T-helper 17 cell (primary cell): ENCODE measurements around the gene AKT2. TPM values are rescaled to one million over a fixed set of nuclear protein-coding genes. Genes with fewer than 3 reads are reported as not detected.

Experiments used
- ATAC-seq: fragments of 150-1000 bp; cut with Tn5 transposase; 2 replicates; pipeline ENCODE4 v1.10.0; 2021; ENCODE audit warnings: mild to moderate bottlenecking, moderate library complexity
- DNase-seq, 3 donors: peaks; one replicate each; pipeline versions ENCODE4 v3.0.0 to v3.0.0-alpha.2; 2020 to 2021
- H3K9me3 ChIP-seq: one replicate; pipeline ENCODE4 v1.7.0; 2013; ENCODE audit warnings: low read length, mild to moderate bottlenecking; ENCODE audit not compliant: control insufficient read depth, poor library complexity, severe bottlenecking
- H3K27ac Mint-ChIP-seq: one replicate; pipeline ENCODE4 v1.8.0; 2022; ENCODE audit warnings: mild to moderate bottlenecking, moderate library complexity, mixed read lengths
- H3K27me3 Mint-ChIP-seq: one replicate; pipeline ENCODE4 v1.8.0; 2022; ENCODE audit warnings: mixed read lengths
- H3K36me3 Mint-ChIP-seq: one replicate; pipeline ENCODE4 v1.8.0; 2022; ENCODE audit warnings: low read depth, mixed read lengths
- H3K4me1 Mint-ChIP-seq: one replicate; pipeline ENCODE4 v1.8.0; 2022; ENCODE audit warnings: mild to moderate bottlenecking, mixed read lengths
- H3K4me3 Mint-ChIP-seq: one replicate; pipeline ENCODE4 v1.8.0; 2022; ENCODE audit warnings: mild to moderate bottlenecking, moderate library complexity, mixed read lengths
- total RNA-seq, 4 donors: library from RNA in 2 of 4; stranded (reverse) in 2 of 4; gene quantifications; one replicate each; pipeline ENCODE4 v1.2.3 and lab custom pipeline; 2022 to 2026

Gene AKT2
- total RNA-seq, 2 donors from 2014 or later, result 168 to 187 TPM

GRCh38 chr19:40264314-40265054 is 20.7 kb downstream of the AKT2 start:
- H3K27me3 Mint-ChIP-seq, result no peaks in the 10 kb centered on the region
- H3K36me3 Mint-ChIP-seq, result peaks cover 3% of the 10 kb centered on the region
- H3K9me3 ChIP-seq, result no peaks in the 10 kb centered on the region
- no peak overlapping the region for H3K27ac Mint-ChIP-seq
- DNase-seq, result no peak
- no peak for ATAC-seq
- H3K4me3 Mint-ChIP-seq, result no peak overlapping the region
- peaks cover 33% of the 10 kb centered on the region for H3K4me1 Mint-ChIP-seq

GRCh38 chr19:40263440-40264313 is 21.5 kb downstream of the AKT2 start:
- H3K36me3 Mint-ChIP-seq, result peaks cover 3% of the 10 kb centered on the region

GRCh38 chr19:40262422-40262821 is 22.7 kb downstream of the AKT2 start:
- H3K4me3 Mint-ChIP-seq, result no peak overlapping the region
- H3K4me1 Mint-ChIP-seq, result peaks cover 32% of the 10 kb centered on the region
- ATAC-seq (peak; percentile 19), DNase-seq (no peak)
- peaks cover 3% of the 10 kb centered on the region for H3K36me3 Mint-ChIP-seq
- H3K27me3 Mint-ChIP-seq, result no peaks in the 10 kb centered on the region
- no peaks in the 10 kb centered on the region for H3K9me3 ChIP-seq
- no peak overlapping the region for H3K27ac Mint-ChIP-seq

More at GRCh38 chr19:40263440-40264313, 21.5 kb downstream of the AKT2 start:
- Mint-ChIP-seq H3K27me3 (no peaks in the 10 kb centered on the region), H3K4me3 (no peak overlapping the region), H3K27ac (no peak overlapping the region), H3K4me1 (peaks cover 35% of the 10 kb centered on the region)
- ATAC-seq (no peak), DNase-seq (no peak)
- no peaks in the 10 kb centered on the region for H3K9me3 ChIP-seq

GRCh38 chr19:40261631-40262030 is 23.5 kb downstream of the AKT2 start:
- Mint-ChIP-seq H3K4me1 (peaks cover 28% of the 10 kb centered on the region), H3K4me3 (no peak overlapping the region), H3K36me3 (peaks cover 3% of the 10 kb centered on the region), H3K27me3 (no peaks in the 10 kb centered on the region), H3K27ac (no peak overlapping the region)
- ATAC-seq (no peak), DNase-seq (no peak)
- H3K9me3 ChIP-seq, result no peaks in the 10 kb centered on the region

GRCh38 chr19:40257096-40257517 is 28.0 kb downstream of the AKT2 start:
- peaks cover 11% of the 10 kb centered on the region for H3K36me3 Mint-ChIP-seq
- no peak overlapping the region for H3K4me3 Mint-ChIP-seq
- peak overlapping the region; percentile 56 for H3K27ac Mint-ChIP-seq
- DNase-seq, result no peak
- no peak for ATAC-seq
- H3K27me3 Mint-ChIP-seq, result no peaks in the 10 kb centered on the region
- H3K9me3 ChIP-seq, result no peaks in the 10 kb centered on the region
- peaks cover 35% of the 10 kb centered on the region for H3K4me1 Mint-ChIP-seq

GRCh38 chr19:40256512-40256911 is 28.6 kb downstream of the AKT2 start:
- DNase-seq, result no peak
- no peak overlapping the region for H3K27ac Mint-ChIP-seq
- H3K4me1 Mint-ChIP-seq, result peaks cover 32% of the 10 kb centered on the region
- H3K4me3 Mint-ChIP-seq, result no peak overlapping the region
- H3K9me3 ChIP-seq, result no peaks in the 10 kb centered on the region
- H3K36me3 Mint-ChIP-seq, result peaks cover 11% of the 10 kb centered on the region
- no peaks in the 10 kb centered on the region for H3K27me3 Mint-ChIP-seq
- ATAC-seq, result no peak

GRCh38 chr19:40255619-40256166 is 29.5 kb downstream of the AKT2 start:
- H3K9me3 ChIP-seq, result no peaks in the 10 kb centered on the region
- ATAC-seq, result no peak
- no peak for DNase-seq
- Mint-ChIP-seq H3K27ac (no peak overlapping the region), H3K4me1 (peaks cover 31% of the 10 kb centered on the region), H3K36me3 (peaks cover 11% of the 10 kb centered on the region), H3K4me3 (no peak overlapping the region), H3K27me3 (no peaks in the 10 kb centered on the region)

GRCh38 chr19:40254714-40255418 is 30.3 kb downstream of the AKT2 start:
- DNase-seq (no peak), ATAC-seq (no peak)
- no peak overlapping the region for H3K27ac Mint-ChIP-seq
- no peak overlapping the region for H3K4me3 Mint-ChIP-seq
- H3K36me3 Mint-ChIP-seq, result peaks cover 11% of the 10 kb centered on the region
- no peaks in the 10 kb centered on the region for H3K27me3 Mint-ChIP-seq
- H3K9me3 ChIP-seq, result no peaks in the 10 kb centered on the region
- peaks cover 30% of the 10 kb centered on the region for H3K4me1 Mint-ChIP-seq

GRCh38 chr19:40253611-40254092 is 31.5 kb downstream of the AKT2 start:
- Mint-ChIP-seq H3K4me3 (no peak overlapping the region), H3K27me3 (no peaks in the 10 kb centered on the region), H3K27ac (no peak overlapping the region), H3K36me3 (peaks cover 13% of the 10 kb centered on the region), H3K4me1 (peaks cover 23% of the 10 kb centered on the region)
- DNase-seq (no peak), ATAC-seq (no peak)
- H3K9me3 ChIP-seq, result no peaks in the 10 kb centered on the region

- peaks cover 13% of the 10 kb centered on the region for H3K36me3 Mint-ChIP-seq
- no peak overlapping the region for H3K4me3 Mint-ChIP-seq
- no peak for DNase-seq
- ATAC-seq, result no peak
- peaks cover 27% of the 10 kb centered on the region for H3K4me1 Mint-ChIP-seq
- no peak overlapping the region for H3K27ac Mint-ChIP-seq
- H3K9me3 ChIP-seq, result no peaks in the 10 kb centered on the region
- H3K27me3 Mint-ChIP-seq, result no peaks in the 10 kb centered on the region
These were observed 32.8 kb downstream of the AKT2 start for GRCh38 chr19:40252395-40252794.

- DNase-seq, result no peak
- Mint-ChIP-seq H3K27me3 (no peaks in the 10 kb centered on the region), H3K4me1 (peaks cover 27% of the 10 kb centered on the region), H3K36me3 (peaks cover 13% of the 10 kb centered on the region), H3K27ac (no peak overlapping the region), H3K4me3 (no peak overlapping the region)
- no peaks in the 10 kb centered on the region for H3K9me3 ChIP-seq
- no peak for ATAC-seq
These were observed 33.2 kb downstream of the AKT2 start for GRCh38 chr19:40251991-40252390.

GRCh38 chr19:40251244-40251643 is 33.9 kb downstream of the AKT2 start:
- DNase-seq (no peak), ATAC-seq (no peak)
- H3K36me3 Mint-ChIP-seq, result peaks cover 13% of the 10 kb centered on the region
- no peak overlapping the region for H3K4me3 Mint-ChIP-seq
- H3K4me1 Mint-ChIP-seq, result peaks cover 29% of the 10 kb centered on the region
- no peak overlapping the region for H3K27ac Mint-ChIP-seq
- H3K9me3 ChIP-seq, result no peaks in the 10 kb centered on the region
- H3K27me3 Mint-ChIP-seq, result no peaks in the 10 kb centered on the region

- no peak for DNase-seq
- no peak overlapping the region for H3K4me3 Mint-ChIP-seq
- peaks cover 24% of the 10 kb centered on the region for H3K4me1 Mint-ChIP-seq
- peaks cover 4% of the 10 kb centered on the region for H3K36me3 Mint-ChIP-seq
- no peak for ATAC-seq
- no peaks in the 10 kb centered on the region for H3K9me3 ChIP-seq
- H3K27ac Mint-ChIP-seq, result peak overlapping the region; percentile 45
- H3K27me3 Mint-ChIP-seq, result no peaks in the 10 kb centered on the region
These were observed 35.4 kb downstream of the AKT2 start for GRCh38 chr19:40249781-40250180.
